Epithelial cell of proximal tubule (primary cell): ENCODE measurements around the gene KIRREL3. TPM values are rescaled to one million over a fixed set of nuclear protein-coding genes. Genes with fewer than 3 reads are reported as not detected.

Source experiments
- DNase-seq: peaks from one replicate; pipeline ENCODE4 v3.0.0-alpha.2; 2011; ENCODE audit warnings: low read depth
- H3K4me3 ChIP-seq: 2 replicates; pipeline ENCODE4 v1.5.1; 2011; ENCODE audit warnings: low read depth, mild to moderate bottlenecking, low read length
- total RNA-seq: library from RNA; depleted of rRNA; stranded (reverse); fragments of >200 nt; gene quantifications from 2 replicates; pipeline ENCODE4 v1.2.3, GENCODE V29; 2015
- TF ChIP-seq, protein P1 (sequence below): conservative IDR thresholded peaks from 2 replicates; pipeline ENCODE4 v1.5.1; 2012; ENCODE audit warnings: low read depth, mild to moderate bottlenecking, low read length

KIRREL3 gene
- total RNA-seq, 1 donor from 2014 or later: 5.1 TPM

GRCh38 chr11:126488591-126489370 lies 511.8 kb downstream of the KIRREL3 start:
- DNase-seq: no peak
- no peak overlapping the region for H3K4me3 ChIP-seq
- TF ChIP-seq, protein P1, sequence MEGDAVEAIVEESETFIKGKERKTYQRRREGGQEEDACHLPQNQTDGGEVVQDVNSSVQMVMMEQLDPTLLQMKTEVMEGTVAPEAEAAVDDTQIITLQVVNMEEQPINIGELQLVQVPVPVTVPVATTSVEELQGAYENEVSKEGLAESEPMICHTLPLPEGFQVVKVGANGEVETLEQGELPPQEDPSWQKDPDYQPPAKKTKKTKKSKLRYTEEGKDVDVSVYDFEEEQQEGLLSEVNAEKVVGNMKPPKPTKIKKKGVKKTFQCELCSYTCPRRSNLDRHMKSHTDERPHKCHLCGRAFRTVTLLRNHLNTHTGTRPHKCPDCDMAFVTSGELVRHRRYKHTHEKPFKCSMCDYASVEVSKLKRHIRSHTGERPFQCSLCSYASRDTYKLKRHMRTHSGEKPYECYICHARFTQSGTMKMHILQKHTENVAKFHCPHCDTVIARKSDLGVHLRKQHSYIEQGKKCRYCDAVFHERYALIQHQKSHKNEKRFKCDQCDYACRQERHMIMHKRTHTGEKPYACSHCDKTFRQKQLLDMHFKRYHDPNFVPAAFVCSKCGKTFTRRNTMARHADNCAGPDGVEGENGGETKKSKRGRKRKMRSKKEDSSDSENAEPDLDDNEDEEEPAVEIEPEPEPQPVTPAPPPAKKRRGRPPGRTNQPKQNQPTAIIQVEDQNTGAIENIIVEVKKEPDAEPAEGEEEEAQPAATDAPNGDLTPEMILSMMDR: no peak

DNA sequence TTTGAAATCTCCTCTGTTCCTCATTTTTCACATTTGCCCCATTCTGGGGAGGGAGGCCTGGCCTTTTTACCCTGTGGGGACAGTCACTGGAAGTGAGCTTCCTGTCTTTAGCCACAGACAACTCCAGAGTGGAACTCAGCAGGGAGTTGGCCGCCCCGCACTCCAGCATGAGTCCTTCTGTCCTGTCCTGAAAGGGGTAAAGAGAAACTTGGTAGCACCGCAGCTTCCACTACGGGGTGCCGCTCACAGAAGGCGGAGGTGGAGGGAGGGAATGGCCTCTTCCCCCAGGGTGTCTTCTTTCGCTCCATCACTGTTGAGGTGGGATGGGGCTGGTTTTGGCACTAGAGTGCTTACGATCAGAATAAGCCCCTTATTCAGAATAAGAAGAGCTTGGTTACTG lies 512.9 kb downstream of the KIRREL3 start:
- no peak overlapping the region for H3K4me3 ChIP-seq
- TF ChIP-seq, protein P1: no peak
- DNase-seq: no peak

- TF ChIP-seq, protein P1: no peak
- DNase-seq: no peak
- no peak overlapping the region for H3K4me3 ChIP-seq
Observed at GRCh38 chr11:126485986-126486635, 514.5 kb downstream of the KIRREL3 start.

DNA sequence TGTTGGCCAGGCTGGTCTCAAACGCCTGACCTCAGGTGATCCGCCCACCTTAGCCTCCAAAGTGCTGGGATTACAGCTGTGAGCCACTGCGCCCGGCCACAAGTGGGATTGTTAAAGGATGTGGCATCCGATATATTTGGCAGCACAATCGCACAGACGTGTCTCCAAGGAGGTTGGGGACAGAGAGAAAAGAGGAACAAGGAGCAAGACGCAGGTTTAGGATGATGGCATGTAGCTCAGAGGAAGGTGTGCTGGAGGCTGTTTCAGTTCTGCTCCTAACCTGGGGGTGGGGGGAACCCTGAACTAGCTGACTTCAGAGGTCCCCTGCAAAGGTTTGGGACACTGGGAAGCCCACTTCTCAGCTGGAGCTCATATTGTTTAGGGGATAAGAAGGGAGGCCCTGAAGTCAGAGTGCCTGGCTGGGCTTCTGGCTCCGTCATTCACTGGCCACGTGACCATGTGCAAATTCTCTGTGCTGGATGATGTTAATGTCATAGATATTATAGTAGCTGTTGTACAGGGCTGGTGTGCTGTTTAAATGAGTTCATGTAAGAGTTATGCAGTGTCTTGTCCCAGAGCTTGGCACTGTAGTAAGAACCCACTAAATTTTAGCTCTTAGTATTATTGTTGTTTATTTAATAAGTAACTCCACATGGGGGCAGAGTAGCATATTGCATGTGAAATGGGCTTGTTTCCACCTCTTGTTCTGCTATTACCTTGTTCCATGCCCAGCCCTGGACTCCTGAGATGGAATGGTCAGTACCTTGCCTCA lies 515.4 kb downstream of the KIRREL3 start:
- TF ChIP-seq, protein P1: no peak
- DNase-seq: no peak
- H3K4me3 ChIP-seq: no peak overlapping the region

DNA sequence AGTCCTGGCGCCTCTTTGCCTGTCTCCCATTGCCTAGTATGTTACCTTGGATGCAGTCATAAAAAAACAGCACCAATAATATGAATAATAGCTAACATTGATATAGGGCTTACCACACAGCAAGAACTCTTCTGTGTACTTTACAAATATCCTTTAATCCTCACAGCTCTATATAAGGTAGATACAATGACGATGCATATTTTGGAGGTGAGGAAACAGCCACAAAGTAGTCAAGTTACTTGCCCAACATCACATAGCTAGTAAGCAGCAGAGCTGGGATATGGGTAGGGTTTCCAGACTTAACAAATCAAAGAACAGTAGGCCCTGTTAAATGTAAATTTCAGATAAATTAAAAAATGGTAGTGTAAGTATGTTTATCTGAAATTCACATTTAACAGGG lies 516.3 kb downstream of the KIRREL3 start:
- H3K4me3 ChIP-seq: no peak overlapping the region
- no peak for DNase-seq
- TF ChIP-seq, protein P1: no peak

GRCh38 chr11:126483621-126484195 lies 516.9 kb downstream of the KIRREL3 start:
- TF ChIP-seq, protein P1: no peak
- no peak for DNase-seq
- no peak overlapping the region for H3K4me3 ChIP-seq
